Fibroblast of villous mesenchyme (primary cell): ENCODE results near the gene UBQLN4. TPM values are rescaled to one million over a fixed set of nuclear protein-coding genes. Genes with fewer than 3 reads are reported as not detected.
A peak's percentile ranks its signal among the peaks of the same experiment; 100 is the strongest.
"Not testable (repeated sequence)": the region's sequence is repeated elsewhere in the genome, so short reads cannot be mapped to it uniquely, and the experiment has no call there.

Experiments used
- DNase-seq: peaks from one replicate; pipeline ENCODE4 v3.0.0-alpha.2; 2010; ENCODE audit warnings: low read depth
- H3K4me3 ChIP-seq: 2 replicates; pipeline ENCODE4 v1.5.1; 2011; ENCODE audit warnings: low read depth, mild to moderate bottlenecking, low read length
- total RNA-seq: library from RNA; depleted of rRNA; stranded (reverse); fragments of >200 nt; gene quantifications from 2 replicates; pipeline ENCODE4 v1.2.3, GENCODE V29; 2012
- TF ChIP-seq, protein P1 (sequence below): IDR thresholded peaks from 2 replicates; pipeline ENCODE4 v1.5.1; 2012; ENCODE audit warnings: low read depth, mild to moderate bottlenecking, low read length; ENCODE audit not compliant: insufficient read depth

Gene UBQLN4
- total RNA-seq, 1 donor: 20.3 TPM

DNA sequence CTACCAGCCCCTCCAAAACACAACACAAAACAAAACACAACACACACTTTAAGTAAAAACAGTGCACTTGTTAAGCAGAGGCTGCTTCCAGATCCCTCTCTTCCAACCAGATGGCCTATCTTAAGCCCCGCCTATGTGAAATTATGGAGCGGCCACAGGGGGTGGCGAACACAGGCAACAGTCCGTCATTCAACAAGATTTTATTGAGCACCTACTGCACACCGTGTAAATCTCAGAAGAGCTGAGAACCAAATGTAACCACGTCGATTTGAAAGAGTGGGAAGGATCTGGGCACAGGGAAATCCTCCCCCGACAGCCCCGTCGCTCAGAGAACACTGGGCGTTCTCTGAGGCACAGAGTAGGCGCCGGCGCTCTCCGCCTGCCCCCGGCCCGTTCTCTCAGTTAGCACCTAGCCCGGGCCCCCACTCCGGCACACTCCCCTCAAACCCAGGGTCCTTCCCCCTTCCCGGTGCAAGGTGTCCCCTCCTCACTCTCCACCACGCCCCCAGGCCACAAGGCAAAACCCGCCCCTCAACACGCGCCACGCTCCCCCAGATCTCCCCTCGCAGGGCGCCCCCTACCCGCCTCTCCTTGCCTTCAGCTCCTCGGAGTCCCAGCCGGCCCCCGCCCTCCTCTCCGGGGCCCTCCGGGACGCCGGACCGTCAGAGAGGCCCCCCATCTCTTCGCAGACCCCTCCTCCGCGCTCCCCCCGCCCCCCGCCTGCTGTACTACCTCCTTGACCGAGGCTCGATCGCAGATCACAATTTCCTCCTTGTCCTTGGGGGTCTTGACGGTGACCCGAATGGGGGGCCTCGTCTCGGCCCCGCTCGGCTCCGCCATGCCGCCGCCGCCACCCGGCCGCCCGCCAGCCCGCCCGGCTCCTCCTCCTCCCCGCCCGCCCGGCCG, 483 bp downstream of the UBQLN4 start:
- peak overlapping the region; percentile 84 for H3K4me3 ChIP-seq
- TF ChIP-seq, protein P1, sequence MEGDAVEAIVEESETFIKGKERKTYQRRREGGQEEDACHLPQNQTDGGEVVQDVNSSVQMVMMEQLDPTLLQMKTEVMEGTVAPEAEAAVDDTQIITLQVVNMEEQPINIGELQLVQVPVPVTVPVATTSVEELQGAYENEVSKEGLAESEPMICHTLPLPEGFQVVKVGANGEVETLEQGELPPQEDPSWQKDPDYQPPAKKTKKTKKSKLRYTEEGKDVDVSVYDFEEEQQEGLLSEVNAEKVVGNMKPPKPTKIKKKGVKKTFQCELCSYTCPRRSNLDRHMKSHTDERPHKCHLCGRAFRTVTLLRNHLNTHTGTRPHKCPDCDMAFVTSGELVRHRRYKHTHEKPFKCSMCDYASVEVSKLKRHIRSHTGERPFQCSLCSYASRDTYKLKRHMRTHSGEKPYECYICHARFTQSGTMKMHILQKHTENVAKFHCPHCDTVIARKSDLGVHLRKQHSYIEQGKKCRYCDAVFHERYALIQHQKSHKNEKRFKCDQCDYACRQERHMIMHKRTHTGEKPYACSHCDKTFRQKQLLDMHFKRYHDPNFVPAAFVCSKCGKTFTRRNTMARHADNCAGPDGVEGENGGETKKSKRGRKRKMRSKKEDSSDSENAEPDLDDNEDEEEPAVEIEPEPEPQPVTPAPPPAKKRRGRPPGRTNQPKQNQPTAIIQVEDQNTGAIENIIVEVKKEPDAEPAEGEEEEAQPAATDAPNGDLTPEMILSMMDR: peak; percentile 37
- DNase-seq: peak; percentile 71

GRCh38 chr1:156051011-156051725, 2.4 kb downstream of the UBQLN4 start:
- no peak overlapping the region for H3K4me3 ChIP-seq
- TF ChIP-seq, protein P1: no peak
- DNase-seq: no peak

GRCh38 chr1:156050376-156050775, 3.2 kb downstream of the UBQLN4 start:
- DNase-seq: no peak
- TF ChIP-seq, protein P1: no peak
- H3K4me3 ChIP-seq: no peak overlapping the region

DNA sequence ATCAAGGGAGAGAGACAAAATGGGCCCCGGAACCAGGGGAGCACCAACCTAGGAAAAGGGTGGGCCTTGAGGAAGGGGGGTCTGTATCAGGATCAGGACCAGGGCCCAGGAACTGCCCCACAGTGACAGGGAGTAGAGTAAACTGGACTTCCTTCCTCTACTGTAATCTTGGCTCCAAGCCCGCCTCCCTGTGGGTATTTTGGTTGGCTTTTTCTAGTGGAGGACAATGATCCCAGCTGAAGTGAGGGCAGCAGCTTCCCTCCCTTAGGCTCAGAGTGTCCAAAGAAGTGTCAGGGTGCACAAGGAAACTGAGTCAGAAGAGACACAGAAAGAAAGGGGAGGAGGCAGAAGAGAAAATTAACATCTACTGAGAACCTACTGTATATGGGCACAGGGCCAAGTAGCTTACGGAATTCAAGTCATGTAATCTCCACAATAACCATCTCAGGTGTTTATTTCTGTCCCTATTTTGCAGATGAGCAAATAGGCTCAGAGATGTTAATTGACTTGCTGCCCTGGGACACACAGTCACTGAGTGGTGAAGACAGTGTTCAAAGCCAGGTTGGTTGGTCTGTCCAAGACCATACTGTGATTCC, 4.8 kb downstream of the UBQLN4 start:
- TF ChIP-seq, protein P1: no peak
- DNase-seq: no peak
- H3K4me3 ChIP-seq: no peak overlapping the region

DNA sequence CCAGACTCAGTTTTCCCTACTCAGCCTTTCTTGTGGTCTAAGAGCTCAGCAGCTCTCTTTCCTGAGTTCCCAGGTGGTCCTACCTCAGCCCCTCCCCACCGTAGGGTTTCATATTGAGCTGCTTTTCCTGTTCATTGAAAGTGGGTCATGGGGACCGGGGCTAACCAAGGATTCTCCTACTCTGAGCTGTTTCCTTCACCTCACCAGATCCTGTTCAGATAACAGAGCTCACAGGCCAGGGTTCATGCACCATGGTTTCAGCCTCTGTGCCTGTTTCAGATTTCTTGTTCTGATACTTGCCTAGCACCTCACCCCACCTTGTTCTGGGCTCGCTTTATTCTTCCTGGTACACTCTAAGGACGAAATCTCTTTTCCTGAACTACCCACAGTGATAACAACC, 8.5 kb downstream of the UBQLN4 start:
- DNase-seq: no peak
- TF ChIP-seq, protein P1: no peak

GRCh38 chr1:156042828-156043227, 10.8 kb downstream of the UBQLN4 start:
- no peak for DNase-seq
- TF ChIP-seq, protein P1: no peak
- H3K4me3 ChIP-seq: no peak overlapping the region

More for the DNA sequence above, 8.5 kb downstream of the UBQLN4 start:
- H3K4me3 ChIP-seq: no peak overlapping the region

DNA sequence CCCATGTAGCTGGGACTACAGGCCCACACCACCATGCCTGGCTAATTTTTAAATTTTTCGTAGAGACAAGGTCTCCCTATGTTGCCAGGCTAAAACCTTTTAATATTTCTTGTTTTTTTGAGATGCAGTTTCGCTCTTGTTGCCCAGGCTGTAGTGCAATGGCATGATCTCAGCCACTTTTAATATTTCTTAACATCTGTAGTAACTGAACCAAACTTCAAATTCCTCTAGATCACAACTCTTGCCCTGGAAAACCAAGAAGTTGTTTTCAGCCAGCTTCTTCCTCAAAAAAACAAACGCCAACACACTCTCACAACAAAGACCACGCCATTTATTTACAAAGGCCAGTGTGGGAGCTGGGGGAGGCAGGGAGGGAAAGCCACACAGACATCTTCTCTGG, 18.6 kb downstream of the UBQLN4 start:
- not testable (repeated sequence) for DNase-seq, H3K4me3 ChIP-seq
